HEK293T (cell line): ENCODE data around the gene MTX1.
"Not testable (repeated sequence)": the region's sequence is repeated elsewhere in the genome, so short reads cannot be mapped to it uniquely, and the experiment has no call there.

Source experiments
- LEF1 ChIP-seq: fragments of 450-650 bp; IDR thresholded peaks from 2 replicates; pipeline ENCODE4 v1.6.1; 2017; ENCODE audit warnings: mild to moderate bottlenecking, borderline replicate concordance
- SP1 ChIP-seq: fragments of 450-650 bp; IDR thresholded peaks from 2 replicates; pipeline ENCODE4 v1.6.1; 2017
- SUZ12 ChIP-seq: fragments of 450-650 bp; IDR thresholded peaks from 2 replicates; pipeline ENCODE4 v1.6.1; 2016; ENCODE audit warnings: mild to moderate bottlenecking

DNA sequence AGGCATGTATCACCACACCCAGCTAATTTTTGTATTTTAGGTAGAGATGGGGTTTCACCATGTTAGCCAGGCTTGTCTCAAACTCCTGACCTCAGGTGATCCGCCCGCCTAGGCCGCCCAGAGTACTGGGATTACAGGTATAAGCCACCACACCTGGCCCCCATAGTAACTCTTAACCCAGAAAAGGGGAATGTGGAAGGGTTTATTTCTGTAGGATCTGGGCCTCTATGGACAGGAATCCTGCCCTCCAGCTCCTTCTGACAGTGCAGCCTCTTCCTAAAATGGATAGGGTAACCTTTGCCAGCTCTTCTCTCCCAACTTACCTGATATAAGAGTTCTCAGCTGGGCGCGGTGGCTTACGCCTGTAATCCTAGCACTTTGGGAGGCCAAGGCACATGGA is 45.9 kb upstream of the MTX1 start:
- not testable (repeated sequence) for TF ChIP-seq SUZ12, SP1, LEF1
